Common myeloid progenitor, CD34-positive (primary cell): ENCODE measurements around the gene MARVELD3.

Experiments used
- CTCF ChIA-PET: fragments of 350-600 bp; sonication (Branson Sonifier 250); formaldehyde crosslinking; loops from one replicate; lab custom pipeline; 2021; ENCODE audit warnings: antibody characterized with exemption; lab: Charles Lee
- POLR2A ChIA-PET: fragments of 350-600 bp; sonication (Branson Sonifier 250); formaldehyde crosslinking; loops from one replicate; lab custom pipeline; 2021; ENCODE audit warnings: antibody characterized with exemption; lab: Charles Lee
- DNase-seq, 3 donors: peaks; one replicate each; pipeline versions ENCODE4 v3.0.0 to v3.0.0-alpha.2; 2013
- H3K27ac ChIP-seq, 2 experiments: 1 replicate in 1 of 2; 2 replicates in 1 of 2; pipeline ENCODE4 v1.7.0; 2013; ENCODE audit warnings: inconsistent platforms in 2 of 2, low read length in 2 of 2, mild to moderate bottlenecking in 2 of 2, low read depth in 1 of 2, moderate library complexity in 1 of 2; ENCODE audit not compliant: severe bottlenecking in 2 of 2, insufficient read depth in 1 of 2, poor library complexity in 1 of 2
- H3K27me3 ChIP-seq, 5 experiments: replicated peaks in 2 of 5; 1 replicate in 3 of 5; 2 replicates in 2 of 5; pipeline versions ENCODE4 v1.6.1 to v1.7.0; 2013; ENCODE audit warnings: low read length in 4 of 5, mild to moderate bottlenecking in 2 of 5, moderate library complexity in 2 of 5, inconsistent platforms in 1 of 5; ENCODE audit not compliant: insufficient read depth in 5 of 5, control insufficient read depth in 4 of 5
- H3K36me3 ChIP-seq, 4 experiments: 1 replicate in 2 of 4; 2 replicates in 2 of 4; pipeline versions ENCODE4 v1.6.1 to v1.7.0; 2013; ENCODE audit warnings: low read length in 3 of 4, control low read depth in 1 of 4, mild to moderate bottlenecking in 1 of 4; ENCODE audit not compliant: control insufficient read depth in 4 of 4, insufficient read depth in 4 of 4
- H3K4me1 ChIP-seq, 4 experiments: 1 replicate in 3 of 4; 2 replicates in 1 of 4; pipeline versions ENCODE4 v1.6.1 to v1.7.1; 2013; ENCODE audit warnings: low read length in 3 of 4, mild to moderate bottlenecking in 3 of 4, control low read depth in 1 of 4, inconsistent platforms in 1 of 4, moderate library complexity in 1 of 4; ENCODE audit not compliant: control insufficient read depth in 4 of 4, insufficient read depth in 4 of 4; ENCODE audit errors: control extremely low read depth in 1 of 4
- H3K4me3 ChIP-seq, 7 experiments: 1 replicate in 4 of 7; 2 replicates in 3 of 7; pipeline versions ENCODE4 v1.5.1 to v1.7.0; 2013; ENCODE audit warnings: mild to moderate bottlenecking in 7 of 7, low read length in 6 of 7, moderate library complexity in 6 of 7, inconsistent platforms in 2 of 7, low read depth in 2 of 7, control low read depth in 1 of 7; ENCODE audit not compliant: insufficient read depth in 4 of 7, control insufficient read depth in 1 of 7; ENCODE audit errors: extremely low read depth in 1 of 7
- H3K9me3 ChIP-seq, 5 experiments: 1 replicate in 4 of 5; 2 replicates in 1 of 5; pipeline versions ENCODE4 v1.6.1 to v1.7.1; 2013; ENCODE audit warnings: low read length in 4 of 5, mild to moderate bottlenecking in 2 of 5, inconsistent platforms in 1 of 5, low read depth in 1 of 5, moderate library complexity in 1 of 5; ENCODE audit not compliant: control insufficient read depth in 4 of 5, insufficient read depth in 2 of 5; ENCODE audit errors: control extremely low read depth in 1 of 5
- WGBS: methylation state at CpG from one replicate; pipeline ENCODE4 v1.1.5; 2013; ENCODE audit not compliant: insufficient coverage; 5-methylcytosine and 5-hydroxymethylcytosine counted together

Gene MARVELD3

GRCh38 chr16:71630808-71631207 lies 4.8 kb downstream of the MARVELD3 start:
- CTCF ChIA-PET: interaction anchor here (2.5 kb wide), 1 partner anchor 20 kb away, joined by 9 read pairs; no protein-coding TSS in a partner anchor
- Histone ChIP-seq H3K27ac (no peak overlapping the region), H3K9me3 (no peaks in the 10 kb centered on the region), H3K27me3 (peaks cover 4 to 32% (median 13%) of the 10 kb centered on the region in 5 experiments), H3K36me3 (no peaks in the 10 kb centered on the region), H3K4me1 (peaks cover 0 to 11% (median 9%) of the 10 kb centered on the region in 4 experiments), H3K4me3 (no peak overlapping the region)
- WGBS: 83% methylated on average over 2 of the region's 4 CpGs
- POLR2A ChIA-PET: no interaction called here
- no peak for DNase-seq

DNA sequence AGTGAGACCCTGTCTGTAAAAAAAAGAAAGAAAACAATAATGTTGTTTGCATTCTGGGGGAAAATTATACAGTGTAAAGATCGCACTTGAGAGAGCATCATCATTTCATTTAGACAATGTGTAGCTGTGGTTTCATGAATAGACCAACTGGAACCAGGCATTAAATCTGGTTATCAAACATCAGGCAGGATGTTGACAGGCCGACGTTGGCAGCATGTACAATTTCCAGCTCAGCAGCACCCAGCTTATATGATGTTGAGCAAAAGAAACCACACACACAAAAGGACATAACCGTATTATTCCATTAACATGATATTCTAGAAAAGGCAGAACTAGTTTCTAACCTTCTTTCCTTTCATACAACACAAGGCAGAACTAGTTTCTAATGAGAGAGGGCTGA lies 5.8 kb downstream of the MARVELD3 start:
- no peak overlapping the region for H3K27ac ChIP-seq
- H3K27me3 ChIP-seq: peaks cover 4 to 22% (median 8%) of the 10 kb centered on the region in 5 experiments
- no peaks in the 10 kb centered on the region for H3K36me3 ChIP-seq
- H3K4me1 ChIP-seq: peaks cover 0 to 2% (median under 1%) of the 10 kb centered on the region in 4 experiments
- no peaks in the 10 kb centered on the region for H3K9me3 ChIP-seq
- 70% methylated on average over 3 of the region's 4 CpGs for WGBS
- no peak for DNase-seq
- H3K4me3 ChIP-seq: no peak overlapping the region
- POLR2A ChIA-PET: no interaction called here
- CTCF ChIA-PET: interaction anchor here (2.5 kb wide), 1 partner anchor 21 kb away, joined by 9 read pairs; no protein-coding TSS in a partner anchor

DNA sequence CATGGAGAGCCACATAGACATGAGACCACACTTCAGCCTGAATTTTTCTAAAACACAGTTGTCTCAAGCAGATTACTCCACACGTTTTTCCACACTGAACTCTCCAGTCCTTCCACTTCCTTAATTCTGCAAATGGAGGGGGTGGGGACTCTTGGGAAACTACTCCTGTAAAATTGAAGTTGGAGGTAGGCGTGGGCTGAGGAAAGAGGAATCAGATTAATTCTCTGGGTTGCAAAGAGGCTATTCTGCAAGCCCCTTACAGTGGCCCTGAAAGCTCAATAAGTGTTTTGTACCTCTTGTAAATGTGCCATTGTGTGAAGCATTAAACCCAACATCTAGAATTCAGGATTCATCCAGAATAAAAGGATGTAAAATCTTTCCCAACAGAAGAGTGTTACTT lies 9.6 kb downstream of the MARVELD3 start:
- ChIA-PET POLR2A (no interaction called here), CTCF (no interaction called here)
- Histone ChIP-seq H3K9me3 (no peaks in the 10 kb centered on the region), H3K27me3 (peaks cover 0 to 2% (median 0%) of the 10 kb centered on the region in 5 experiments), H3K4me3 (no peak overlapping the region), H3K36me3 (no peaks in the 10 kb centered on the region), H3K4me1 (no peaks in the 10 kb centered on the region), H3K27ac (no peak overlapping the region)
- WGBS: 83% methylated on average over 1 of the region's 2 CpGs
- no peak for DNase-seq

DNA sequence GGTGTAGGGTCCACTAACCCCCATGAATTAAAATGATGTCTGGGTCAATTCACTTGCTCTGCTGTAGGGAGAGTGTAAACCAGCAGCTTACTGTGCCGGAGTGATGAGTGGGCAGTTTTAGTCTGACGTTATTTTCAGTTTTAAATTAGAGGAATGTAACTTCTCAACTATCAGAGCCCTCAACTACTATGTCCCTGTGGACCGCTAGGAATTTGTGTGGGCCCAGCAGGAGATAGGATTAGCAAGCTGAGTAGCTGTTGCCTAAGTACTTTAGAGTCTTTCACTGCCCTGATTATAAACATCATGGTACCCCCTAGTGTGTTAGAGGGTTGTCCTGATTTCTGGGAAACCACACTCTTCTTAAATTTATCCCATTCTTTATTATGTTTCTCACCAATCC lies 11.4 kb downstream of the MARVELD3 start:
- Histone ChIP-seq H3K27ac (no peak overlapping the region), H3K9me3 (no peaks in the 10 kb centered on the region), H3K36me3 (no peaks in the 10 kb centered on the region), H3K4me1 (no peaks in the 10 kb centered on the region), H3K4me3 (no peak overlapping the region), H3K27me3 (no peaks in the 10 kb centered on the region)
- no CpG with 5 or more reads among the region's 3 CpGs for WGBS
- ChIA-PET POLR2A (no interaction called here), CTCF (no interaction called here)
- no peak for DNase-seq

- Histone ChIP-seq H3K36me3 (peaks cover 4 to 18% (median 9%) of the 10 kb centered on the region in 4 experiments), H3K27ac (no peak overlapping the region), H3K27me3 (no peaks in the 10 kb centered on the region), H3K9me3 (no peaks in the 10 kb centered on the region), H3K4me1 (no peaks in the 10 kb centered on the region), H3K4me3 (no peak overlapping the region)
- 94% methylated on average over 3 of the region's 4 CpGs for WGBS
- POLR2A ChIA-PET: no interaction called here
- CTCF ChIA-PET: interaction anchor here (2.4 kb wide), 1 partner anchor 35 kb away, joined by 8 read pairs; no protein-coding TSS in a partner anchor
- DNase-seq: peak; percentile 33 to 50 (median 50)
These were observed 19.5 kb downstream of the MARVELD3 start for GRCh38 chr16:71645450-71645849.

GRCh38 chr16:71647391-71647790 lies 21.4 kb downstream of the MARVELD3 start:
- Histone ChIP-seq H3K9me3 (no peaks in the 10 kb centered on the region), H3K27ac (no peak overlapping the region), H3K27me3 (no peaks in the 10 kb centered on the region), H3K4me3 (no peak overlapping the region), H3K36me3 (peaks cover 4 to 19% (median 11%) of the 10 kb centered on the region in 4 experiments), H3K4me1 (no peaks in the 10 kb centered on the region)
- WGBS: 100% methylated on average over 6 of the region's 7 CpGs
- ChIA-PET CTCF (interaction anchor here (1.5 kb wide), 1 partner anchor 37 kb away, joined by 4 read pairs; no protein-coding TSS in a partner anchor), POLR2A (no interaction called here)
- no peak for DNase-seq

- 100% methylated on average over 2 of the region's 2 CpGs for WGBS
- Histone ChIP-seq H3K27me3 (no peaks in the 10 kb centered on the region), H3K4me1 (no peaks in the 10 kb centered on the region), H3K36me3 (peaks cover 4 to 26% (median 15%) of the 10 kb centered on the region in 4 experiments), H3K4me3 (no peak overlapping the region), H3K27ac (no peak overlapping the region), H3K9me3 (no peaks in the 10 kb centered on the region)
- POLR2A ChIA-PET: no interaction called here
- no peak for DNase-seq
- CTCF ChIA-PET: interaction anchor here (1.5 kb wide), 1 partner anchor 37 kb away, joined by 4 read pairs; no protein-coding TSS in a partner anchor
These were observed 22.2 kb downstream of the MARVELD3 start for GRCh38 chr16:71648162-71648561.
